GM12864 (cell line): ENCODE measurements around the gene GPR82.

ENCODE experiments used
- DNase-seq: peaks from one replicate; pipeline ENCODE4 v3.0.0-alpha.2; 2011; ENCODE audit warnings: low read depth
- H3K4me3 ChIP-seq: 2 replicates; pipeline ENCODE4 v1.5.1; 2011; ENCODE audit warnings: mild to moderate bottlenecking, low read depth, low read length, control low read depth
- TF ChIP-seq, protein P1 (sequence below): IDR thresholded peaks from 2 replicates; pipeline ENCODE4 v1.5.1; 2011; ENCODE audit warnings: low read depth, mild to moderate bottlenecking, moderate library complexity, low read length, control low read depth, inconsistent platforms; ENCODE audit errors: missing control alignments

Gene GPR82

DNA sequence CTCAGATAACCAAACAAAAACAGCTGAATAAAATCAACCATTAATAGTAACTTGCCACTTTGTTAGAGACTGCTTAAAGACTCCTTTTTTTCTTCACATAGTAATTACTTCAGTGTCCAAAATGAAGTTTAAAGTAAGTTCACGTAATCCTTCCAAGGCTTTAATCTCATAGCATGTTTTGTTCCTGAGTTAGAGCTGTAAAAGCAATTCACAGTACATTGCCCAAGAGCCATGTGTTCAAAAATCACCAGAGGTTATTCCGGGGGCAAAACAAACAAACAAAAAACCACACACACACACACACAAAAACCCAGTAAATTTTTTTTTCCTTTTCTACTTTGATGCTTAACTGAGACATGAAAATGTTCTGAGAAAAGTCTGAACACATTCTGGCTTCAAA lies 6.1 kb downstream of the GPR82 start:
- DNase-seq, result no peak
- TF ChIP-seq, protein P1, sequence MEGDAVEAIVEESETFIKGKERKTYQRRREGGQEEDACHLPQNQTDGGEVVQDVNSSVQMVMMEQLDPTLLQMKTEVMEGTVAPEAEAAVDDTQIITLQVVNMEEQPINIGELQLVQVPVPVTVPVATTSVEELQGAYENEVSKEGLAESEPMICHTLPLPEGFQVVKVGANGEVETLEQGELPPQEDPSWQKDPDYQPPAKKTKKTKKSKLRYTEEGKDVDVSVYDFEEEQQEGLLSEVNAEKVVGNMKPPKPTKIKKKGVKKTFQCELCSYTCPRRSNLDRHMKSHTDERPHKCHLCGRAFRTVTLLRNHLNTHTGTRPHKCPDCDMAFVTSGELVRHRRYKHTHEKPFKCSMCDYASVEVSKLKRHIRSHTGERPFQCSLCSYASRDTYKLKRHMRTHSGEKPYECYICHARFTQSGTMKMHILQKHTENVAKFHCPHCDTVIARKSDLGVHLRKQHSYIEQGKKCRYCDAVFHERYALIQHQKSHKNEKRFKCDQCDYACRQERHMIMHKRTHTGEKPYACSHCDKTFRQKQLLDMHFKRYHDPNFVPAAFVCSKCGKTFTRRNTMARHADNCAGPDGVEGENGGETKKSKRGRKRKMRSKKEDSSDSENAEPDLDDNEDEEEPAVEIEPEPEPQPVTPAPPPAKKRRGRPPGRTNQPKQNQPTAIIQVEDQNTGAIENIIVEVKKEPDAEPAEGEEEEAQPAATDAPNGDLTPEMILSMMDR, result no peak
- no peak overlapping the region for H3K4me3 ChIP-seq

DNA sequence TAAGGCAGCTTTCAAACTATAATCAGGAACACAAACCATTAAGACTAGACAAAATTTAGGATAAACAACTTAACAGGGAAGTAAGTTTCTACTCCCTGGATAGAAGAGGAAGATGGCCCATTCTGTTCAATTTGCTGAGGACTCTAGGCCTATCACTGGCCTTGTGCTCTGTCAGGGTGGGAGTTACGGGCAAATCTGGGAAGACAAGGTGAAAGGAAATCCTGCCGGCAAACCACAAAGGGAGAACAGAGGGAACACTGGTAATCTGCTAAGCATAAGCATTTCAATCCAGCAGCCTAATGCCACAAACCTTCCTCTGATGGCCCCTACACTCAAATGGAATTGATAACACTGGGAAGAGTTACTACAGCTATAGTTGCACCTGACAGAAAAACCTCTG lies 8.3 kb downstream of the GPR82 start:
- DNase-seq, result no peak
- TF ChIP-seq, protein P1, result no peak
- H3K4me3 ChIP-seq, result no peak overlapping the region

DNA sequence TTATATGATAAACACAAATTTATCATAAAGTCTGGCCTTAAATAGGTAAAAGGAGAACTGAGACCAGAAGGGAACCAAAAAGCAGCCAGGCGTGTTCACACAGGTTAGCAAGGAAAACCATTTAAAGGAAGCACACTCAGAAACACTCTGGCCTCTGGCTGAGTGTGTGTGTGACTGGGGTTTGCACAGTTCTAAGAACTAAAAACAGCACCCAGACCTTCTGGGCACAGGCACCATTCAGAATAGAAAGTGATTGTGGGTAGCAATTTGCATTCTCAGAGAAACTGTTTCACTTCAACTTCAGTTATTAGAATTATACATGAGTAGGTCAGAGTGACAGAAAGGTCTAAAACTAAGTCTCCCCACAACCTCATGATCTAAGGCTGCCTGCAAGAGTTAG lies 10.0 kb downstream of the GPR82 start:
- TF ChIP-seq, protein P1, result no peak
- peak; percentile 85 for DNase-seq
- H3K4me3 ChIP-seq, result no peak overlapping the region

DNA sequence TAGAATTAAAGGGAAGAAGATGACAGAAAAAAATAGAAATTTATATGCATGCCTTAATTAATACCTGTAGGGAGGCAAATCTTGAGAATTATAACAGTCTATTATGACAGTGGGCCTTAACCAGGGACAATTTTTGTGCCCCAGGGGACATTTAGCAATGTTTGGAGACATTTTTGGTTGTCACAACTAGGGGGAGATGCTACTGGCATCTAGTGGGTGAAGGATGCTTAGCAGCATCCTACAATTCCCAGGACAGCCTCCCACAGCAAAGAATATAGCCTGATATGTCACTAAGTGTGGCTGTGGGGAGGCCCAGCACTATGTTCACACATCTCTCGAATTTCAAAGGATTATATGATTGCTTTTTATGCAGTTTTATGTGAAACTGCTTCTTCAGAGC lies 10.5 kb downstream of the GPR82 start:
- no peak overlapping the region for H3K4me3 ChIP-seq
- DNase-seq, result no peak
- TF ChIP-seq, protein P1, result peak; percentile 51

DNA sequence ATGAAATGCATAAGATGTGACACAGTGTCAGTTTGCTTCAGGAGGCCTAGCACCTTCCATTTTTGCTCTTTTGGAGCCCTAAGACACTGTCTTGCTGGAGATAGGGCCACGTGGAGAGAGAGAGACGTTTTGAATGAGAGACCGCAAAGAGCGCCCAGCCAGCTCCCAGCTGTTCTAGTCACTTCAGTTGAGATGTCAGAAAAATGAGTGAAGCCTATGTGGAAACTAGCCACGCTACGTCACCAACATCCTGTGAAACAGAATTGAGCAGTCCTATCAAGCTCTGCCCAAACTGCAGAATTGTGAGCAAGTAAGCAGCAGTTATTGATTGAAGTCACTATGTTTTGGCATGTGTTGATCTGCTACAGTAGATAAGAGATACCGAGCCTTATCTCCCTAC lies 13.1 kb downstream of the GPR82 start:
- no peak overlapping the region for H3K4me3 ChIP-seq
- TF ChIP-seq, protein P1, result no peak
- no peak for DNase-seq

DNA sequence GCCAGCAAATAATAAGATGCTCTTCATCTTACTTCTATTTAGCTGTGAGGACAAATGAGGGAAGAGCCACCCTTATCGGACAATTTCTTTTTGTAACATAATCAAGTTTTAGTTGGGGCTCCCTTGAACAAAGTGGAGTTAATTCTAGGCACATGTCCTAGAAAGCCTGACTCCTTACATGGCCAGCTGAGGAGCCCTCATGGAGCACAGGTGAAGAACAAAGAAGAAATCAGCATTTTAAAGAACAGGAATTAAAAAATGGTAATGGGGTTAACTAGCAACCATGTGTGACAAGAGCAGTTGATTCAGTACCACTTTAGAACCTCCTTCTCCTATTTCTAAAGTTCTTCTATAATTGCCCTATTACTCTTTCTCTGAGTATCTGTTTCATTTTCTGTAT lies 15.9 kb downstream of the GPR82 start:
- no peak for DNase-seq
- H3K4me3 ChIP-seq, result no peak overlapping the region
- TF ChIP-seq, protein P1, result no peak

DNA sequence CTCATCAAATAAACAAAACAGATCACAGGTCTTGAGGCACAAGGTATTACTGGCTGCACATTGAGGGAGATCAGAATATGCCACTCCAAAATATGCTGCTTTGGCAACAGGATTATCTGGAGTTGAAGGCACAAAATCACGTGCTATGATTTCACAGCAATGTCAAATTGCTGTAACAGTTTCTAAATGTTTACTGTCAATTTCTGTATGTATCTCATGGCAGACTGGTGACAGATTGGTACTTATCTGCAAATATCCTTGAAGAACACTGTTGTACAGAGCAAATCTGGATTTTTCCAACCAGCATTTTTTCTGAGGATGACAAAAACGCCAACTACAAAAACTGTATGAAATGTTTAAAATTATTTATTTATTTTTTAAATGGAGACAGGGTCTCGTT lies 26.7 kb downstream of the GPR82 start:
- no peak overlapping the region for H3K4me3 ChIP-seq
- TF ChIP-seq, protein P1, result no peak
- DNase-seq, result no peak
